T-helper 2 cell (primary cell): ENCODE results near the gene DLG5.

Experiments
- DNase-seq, 5 experiments: peaks; one replicate each; pipeline versions ENCODE4 v3.0.0 to v3.0.0-alpha.2; 2012 to 2022

Gene DLG5

GRCh38 chr10:77818378-77818777 lies 108.2 kb downstream of the DLG5 start:
- no peak for DNase-seq

GRCh38 chr10:77817541-77817940 lies 109.0 kb downstream of the DLG5 start:
- DNase-seq = no peak

GRCh38 chr10:77816311-77816710 lies 110.2 kb downstream of the DLG5 start:
- DNase-seq = no peak

- no peak for DNase-seq
Observed at GRCh38 chr10:77812741-77813140, 113.8 kb downstream of the DLG5 start.

- DNase-seq = no peak
Observed at GRCh38 chr10:77811831-77812430, 114.6 kb downstream of the DLG5 start.

- no peak for DNase-seq
Observed at GRCh38 chr10:77810446-77811335, 115.9 kb downstream of the DLG5 start.

GRCh38 chr10:77809336-77809735 lies 117.2 kb downstream of the DLG5 start:
- DNase-seq = no peak

GRCh38 chr10:77807706-77808105 lies 118.8 kb downstream of the DLG5 start:
- no peak for DNase-seq

- DNase-seq = no peak
Observed at GRCh38 chr10:77806511-77807157, 119.9 kb downstream of the DLG5 start.

GRCh38 chr10:77805676-77806075 lies 120.9 kb downstream of the DLG5 start:
- no peak for DNase-seq

- DNase-seq = no peak
Observed at GRCh38 chr10:77804371-77804770, 122.2 kb downstream of the DLG5 start.

GRCh38 chr10:77801474-77802161 lies 124.9 kb downstream of the DLG5 start:
- peak in 2 of 5 experiments; percentile 68 to 82 for DNase-seq

GRCh38 chr10:77800738-77801266 lies 125.8 kb downstream of the DLG5 start:
- DNase-seq = no peak

- no peak for DNase-seq
Observed at GRCh38 chr10:77800320-77800719, 126.2 kb downstream of the DLG5 start.

GRCh38 chr10:77799352-77799751 lies 127.2 kb downstream of the DLG5 start:
- peak in 2 of 5 experiments; percentile 58 to 74 for DNase-seq

GRCh38 chr10:77798940-77799339 lies 127.6 kb downstream of the DLG5 start:
- no peak for DNase-seq

- no peak for DNase-seq
Observed at GRCh38 chr10:77796311-77796915, 130.1 kb downstream of the DLG5 start.

GRCh38 chr10:77795426-77796055 lies 131.0 kb downstream of the DLG5 start:
- no peak for DNase-seq

GRCh38 chr10:77794256-77795142 lies 132.1 kb downstream of the DLG5 start:
- no peak for DNase-seq

GRCh38 chr10:77793831-77794230 lies 132.7 kb downstream of the DLG5 start:
- DNase-seq = no peak

- no peak for DNase-seq
Observed at GRCh38 chr10:77792155-77792554, 134.4 kb downstream of the DLG5 start.
